OCI-LY7 (cell line): ENCODE data around the gene RNF220.

Source experiments
- EZH2phosphoT487 ChIP-seq: fragments of 200-600 bp; sonication (generic); IDR thresholded peaks from 2 replicates; pipeline ENCODE4 v1.6.1; 2018; ENCODE audit warnings: low read depth, borderline replicate concordance, mild to moderate bottlenecking, mixed run types, antibody characterized with exemption, low read length, moderate library complexity, mixed read lengths
- TF ChIP-seq, protein P1 (sequence below): fragments of 200-600 bp; sonication (generic); conservative IDR thresholded peaks from 2 replicates; pipeline ENCODE4 v1.5.1; 2014; ENCODE audit warnings: mild to moderate bottlenecking, antibody characterized with exemption, low read length, moderate library complexity, mixed read lengths

DNA sequence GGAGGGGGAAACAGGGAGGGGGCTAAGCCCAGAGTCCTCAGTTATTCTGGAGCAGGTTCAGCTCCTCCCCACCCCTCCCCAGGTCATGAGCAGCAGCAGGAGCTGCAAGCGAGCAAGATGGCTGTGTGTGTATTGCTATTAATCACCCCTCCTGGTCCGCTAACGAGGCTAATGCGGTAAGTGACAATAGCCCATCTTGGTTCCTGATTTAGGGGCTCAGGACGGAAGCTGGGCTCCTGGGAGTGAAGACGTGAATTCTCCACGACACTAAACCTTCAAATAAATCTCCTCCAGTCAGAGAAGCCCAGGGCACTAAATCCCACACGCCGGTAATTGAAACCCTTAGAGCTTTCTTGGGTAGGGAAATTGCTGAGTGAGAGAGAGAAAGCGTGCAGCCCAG, 193.1 kb downstream of the RNF220 start:
- TF ChIP-seq, protein P1, sequence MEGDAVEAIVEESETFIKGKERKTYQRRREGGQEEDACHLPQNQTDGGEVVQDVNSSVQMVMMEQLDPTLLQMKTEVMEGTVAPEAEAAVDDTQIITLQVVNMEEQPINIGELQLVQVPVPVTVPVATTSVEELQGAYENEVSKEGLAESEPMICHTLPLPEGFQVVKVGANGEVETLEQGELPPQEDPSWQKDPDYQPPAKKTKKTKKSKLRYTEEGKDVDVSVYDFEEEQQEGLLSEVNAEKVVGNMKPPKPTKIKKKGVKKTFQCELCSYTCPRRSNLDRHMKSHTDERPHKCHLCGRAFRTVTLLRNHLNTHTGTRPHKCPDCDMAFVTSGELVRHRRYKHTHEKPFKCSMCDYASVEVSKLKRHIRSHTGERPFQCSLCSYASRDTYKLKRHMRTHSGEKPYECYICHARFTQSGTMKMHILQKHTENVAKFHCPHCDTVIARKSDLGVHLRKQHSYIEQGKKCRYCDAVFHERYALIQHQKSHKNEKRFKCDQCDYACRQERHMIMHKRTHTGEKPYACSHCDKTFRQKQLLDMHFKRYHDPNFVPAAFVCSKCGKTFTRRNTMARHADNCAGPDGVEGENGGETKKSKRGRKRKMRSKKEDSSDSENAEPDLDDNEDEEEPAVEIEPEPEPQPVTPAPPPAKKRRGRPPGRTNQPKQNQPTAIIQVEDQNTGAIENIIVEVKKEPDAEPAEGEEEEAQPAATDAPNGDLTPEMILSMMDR = no peak
- no peak for TF ChIP-seq EZH2phosphoT487
